Dermis microvascular lymphatic vessel endothelial cell (primary cell): ENCODE results near the gene KCMF1. TPM values are rescaled to one million over a fixed set of nuclear protein-coding genes. Genes with fewer than 3 reads are reported as not detected.

Source experiments
- DNase-seq, 2 donors: peaks; one replicate each; pipeline versions ENCODE4 v3.0.0 to v3.0.0-alpha.2; 2010; ENCODE audit warnings: low read depth in 2 of 2
- total RNA-seq: library from RNA; depleted of rRNA; stranded (reverse); fragments of >200 nt; gene quantifications from 2 replicates; pipeline ENCODE4 v1.2.1, GENCODE V29; 2014

Gene KCMF1
- total RNA-seq, 1 donor from 2014 or later, result 45.3 TPM

DNA sequence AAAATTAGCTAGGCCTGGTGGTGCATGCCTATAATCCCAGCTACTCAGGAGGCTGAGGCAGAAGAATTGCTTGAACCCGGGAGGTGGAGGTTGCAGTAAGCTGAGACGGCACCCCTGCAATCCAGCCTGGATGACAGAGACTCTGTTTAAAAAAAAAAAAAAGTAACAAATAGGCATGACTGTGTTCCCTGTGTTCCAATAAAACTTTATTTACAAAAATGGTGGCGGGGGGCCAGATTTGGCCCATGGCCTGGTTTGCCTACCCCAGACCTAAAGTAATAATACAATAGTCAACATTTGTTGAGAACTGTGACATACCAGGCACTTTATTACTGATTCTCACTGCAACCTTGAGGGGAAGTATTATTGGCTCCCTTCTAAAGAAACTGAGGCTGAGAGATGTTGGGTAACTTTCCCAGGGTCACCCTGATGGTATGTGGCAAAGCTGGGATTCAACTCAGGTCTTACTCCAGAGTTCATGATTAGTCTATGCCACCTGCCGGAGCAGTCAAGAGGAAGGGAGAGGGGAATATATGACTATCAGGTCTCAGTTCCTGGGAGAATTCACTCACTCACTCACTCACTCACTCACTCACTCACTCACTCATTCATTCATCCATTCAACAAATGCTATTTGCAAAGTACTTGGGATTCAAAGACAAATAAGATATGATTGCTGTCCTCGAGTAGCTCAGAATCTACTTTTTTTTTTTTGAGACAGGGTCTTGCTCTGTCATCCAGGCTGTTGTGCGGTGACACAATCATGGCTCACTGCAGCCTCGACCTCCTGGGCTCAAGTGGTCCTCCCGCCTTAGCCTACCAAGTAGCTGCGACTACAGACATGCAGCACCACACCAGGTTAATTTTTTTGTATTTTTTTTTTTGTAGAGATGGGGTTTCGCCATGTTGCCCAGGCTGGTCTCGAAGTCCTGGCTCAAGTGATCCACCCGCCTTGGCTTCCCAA, 14.3 kb upstream of the KCMF1 start:
- no peak for DNase-seq

DNA sequence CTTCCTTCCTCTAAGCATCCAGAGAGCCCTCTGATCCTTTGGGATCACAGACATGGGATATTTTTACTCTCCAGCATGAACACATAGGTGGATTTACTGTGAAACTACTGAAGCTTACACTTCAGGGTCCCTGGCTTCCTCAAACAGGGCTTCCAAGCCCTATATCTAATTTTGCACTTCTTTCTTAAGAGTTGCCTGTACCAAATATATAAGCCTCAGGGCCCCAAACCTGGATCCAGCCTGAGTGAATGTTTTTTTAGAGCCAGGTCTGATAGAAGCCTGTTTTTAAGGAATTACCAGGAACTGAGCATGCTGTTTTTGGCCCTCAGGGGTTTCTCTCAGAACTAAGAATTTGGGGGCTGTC, 13.2 kb upstream of the KCMF1 start:
- DNase-seq, result no peak

DNA sequence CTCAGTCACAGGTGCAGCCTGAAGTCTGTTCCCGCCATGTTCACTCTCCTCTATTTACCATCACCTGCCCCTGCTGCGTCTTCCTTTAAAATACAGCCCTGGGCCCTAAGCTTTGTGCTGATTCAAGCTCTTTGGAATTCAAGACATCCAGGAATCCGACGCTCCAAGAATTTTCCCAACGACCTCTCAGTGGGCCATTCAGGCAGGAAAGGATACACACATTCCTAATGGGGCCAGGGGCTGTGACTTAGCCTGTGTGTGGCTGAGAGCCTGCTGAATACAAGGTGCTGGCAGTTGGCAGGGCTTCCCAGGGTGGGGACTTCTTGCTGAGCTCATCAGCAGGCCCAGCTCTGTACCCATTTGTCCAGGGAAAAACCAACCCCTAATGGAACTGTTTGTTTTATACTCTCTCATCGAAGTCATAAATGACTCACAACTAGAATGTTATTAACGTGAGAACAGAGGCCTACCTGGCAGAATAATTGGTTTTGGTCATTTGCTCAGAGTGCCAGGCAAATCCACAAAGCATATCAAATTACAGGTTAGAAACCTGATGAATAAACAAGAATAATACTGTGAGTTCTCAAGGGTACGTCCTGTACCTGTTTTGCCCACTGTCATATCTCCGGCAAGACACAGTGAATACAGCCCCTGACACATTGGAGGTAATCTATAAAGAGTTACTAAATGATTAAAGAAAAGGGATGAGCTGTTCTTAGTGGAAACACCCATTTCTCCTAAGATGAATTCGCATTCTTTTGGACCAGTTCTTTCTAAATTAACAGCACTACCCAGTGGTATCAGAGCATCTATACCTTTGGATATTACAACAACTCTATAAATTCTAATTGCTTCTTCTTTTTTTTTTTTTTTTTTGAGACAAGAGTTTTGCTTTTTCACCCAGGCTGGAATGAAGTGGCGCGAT, 12.6 kb upstream of the KCMF1 start:
- DNase-seq, result peak; percentile 43 to 95

DNA sequence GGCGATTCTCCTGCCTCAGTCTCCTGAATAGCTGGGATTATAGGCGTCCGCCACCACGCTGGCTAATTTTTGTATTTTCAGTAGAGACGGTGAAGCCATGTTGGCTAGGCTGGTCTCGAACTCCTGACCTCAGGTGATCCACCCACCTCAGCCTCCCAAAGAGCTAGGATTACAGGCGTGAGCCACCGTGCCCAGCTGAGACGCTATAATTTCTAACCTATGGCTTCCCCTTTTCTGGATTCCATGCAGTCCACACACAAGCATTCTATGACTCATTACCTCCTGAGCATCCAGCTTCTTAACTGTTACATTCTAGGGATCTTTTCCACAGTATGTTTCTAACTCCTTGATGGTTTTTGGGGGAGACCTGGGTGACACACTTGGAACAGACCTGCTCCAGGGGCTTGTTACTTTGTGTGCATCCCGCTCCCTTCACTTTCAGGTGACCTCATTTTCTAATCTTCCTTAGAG, 11.8 kb upstream of the KCMF1 start:
- DNase-seq, result peak in 1 of 2 donors; percentile 73

DNA sequence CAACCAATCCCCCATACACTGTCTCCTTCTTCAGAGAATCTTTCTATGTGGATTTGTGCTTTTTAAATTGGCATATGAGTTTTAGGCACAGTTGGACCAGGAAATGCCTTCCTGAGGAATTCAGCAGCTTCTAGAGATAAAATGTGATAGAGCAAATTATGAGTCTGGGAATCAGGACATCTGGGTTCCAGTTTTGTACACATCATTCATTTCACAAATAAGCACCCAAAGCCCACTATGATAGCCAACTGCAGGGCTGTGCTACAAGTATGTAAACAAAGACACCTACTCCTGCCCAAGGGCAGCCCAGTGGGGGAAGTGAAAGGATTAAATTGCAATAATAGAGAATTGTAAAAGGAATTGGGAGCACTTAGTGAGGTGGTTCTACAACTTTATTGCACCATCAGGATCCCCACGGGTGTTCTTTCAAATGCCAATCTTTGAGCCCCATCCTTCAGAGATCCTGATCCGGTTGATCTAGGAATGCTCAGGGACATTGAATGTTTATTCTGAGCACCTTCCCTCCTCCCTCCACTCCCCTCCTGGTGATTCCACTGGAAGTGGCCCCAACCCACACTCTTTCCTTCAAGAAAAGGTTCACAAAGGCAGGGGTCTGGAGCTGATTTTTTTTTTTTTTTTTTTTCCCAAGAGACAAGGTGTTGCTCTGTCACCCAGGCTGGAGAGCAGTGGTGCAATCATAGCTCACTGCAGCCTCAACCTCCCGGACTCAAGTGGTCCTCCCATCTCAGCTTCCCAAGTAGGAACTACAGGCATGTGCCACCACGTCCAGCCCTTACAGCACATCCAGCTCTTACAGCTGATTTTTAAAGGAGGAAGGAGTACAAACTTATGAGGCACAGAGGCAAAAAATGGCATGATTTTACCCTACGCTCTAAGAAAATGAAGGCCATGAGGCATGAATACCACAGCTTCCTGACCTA, 11.1 kb upstream of the KCMF1 start:
- DNase-seq, result no peak

DNA sequence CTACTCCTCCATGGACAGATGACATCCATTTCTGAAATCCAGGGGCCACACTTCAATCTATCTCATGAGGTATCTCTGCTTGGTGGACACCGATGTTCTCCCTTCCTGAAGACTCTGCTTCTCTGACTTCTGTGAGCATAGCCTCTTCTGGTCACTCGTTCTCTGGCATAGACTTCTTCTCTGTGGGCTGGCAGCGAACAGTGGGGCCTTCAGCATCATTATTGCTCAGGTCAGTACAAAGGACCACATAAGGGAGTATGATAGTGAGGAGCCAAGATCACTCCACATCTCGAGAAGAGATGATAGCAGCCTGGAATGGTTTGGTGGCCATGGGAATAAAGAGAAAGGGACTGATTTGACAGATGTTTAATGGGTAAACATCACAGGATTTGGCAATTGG, 8.0 kb upstream of the KCMF1 start:
- DNase-seq, result no peak

DNA sequence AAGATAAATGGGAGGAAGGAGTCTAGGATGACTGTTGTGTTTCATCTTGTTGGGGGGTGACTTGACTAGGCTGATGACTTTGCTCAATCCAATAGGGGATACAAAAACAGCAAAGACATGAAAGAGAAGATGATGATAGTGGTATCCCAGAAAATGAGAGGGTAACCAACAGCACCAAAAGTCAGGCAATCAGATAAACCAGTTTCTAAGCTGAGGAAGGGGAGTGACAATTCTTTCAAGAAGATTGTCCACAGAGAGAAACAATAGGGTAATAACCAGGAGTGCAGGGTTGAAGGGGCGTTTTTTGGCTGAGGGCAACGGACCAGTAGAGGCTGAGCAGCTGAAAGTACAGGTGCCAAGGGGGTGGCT, 7.7 kb upstream of the KCMF1 start:
- DNase-seq, result no peak

DNA sequence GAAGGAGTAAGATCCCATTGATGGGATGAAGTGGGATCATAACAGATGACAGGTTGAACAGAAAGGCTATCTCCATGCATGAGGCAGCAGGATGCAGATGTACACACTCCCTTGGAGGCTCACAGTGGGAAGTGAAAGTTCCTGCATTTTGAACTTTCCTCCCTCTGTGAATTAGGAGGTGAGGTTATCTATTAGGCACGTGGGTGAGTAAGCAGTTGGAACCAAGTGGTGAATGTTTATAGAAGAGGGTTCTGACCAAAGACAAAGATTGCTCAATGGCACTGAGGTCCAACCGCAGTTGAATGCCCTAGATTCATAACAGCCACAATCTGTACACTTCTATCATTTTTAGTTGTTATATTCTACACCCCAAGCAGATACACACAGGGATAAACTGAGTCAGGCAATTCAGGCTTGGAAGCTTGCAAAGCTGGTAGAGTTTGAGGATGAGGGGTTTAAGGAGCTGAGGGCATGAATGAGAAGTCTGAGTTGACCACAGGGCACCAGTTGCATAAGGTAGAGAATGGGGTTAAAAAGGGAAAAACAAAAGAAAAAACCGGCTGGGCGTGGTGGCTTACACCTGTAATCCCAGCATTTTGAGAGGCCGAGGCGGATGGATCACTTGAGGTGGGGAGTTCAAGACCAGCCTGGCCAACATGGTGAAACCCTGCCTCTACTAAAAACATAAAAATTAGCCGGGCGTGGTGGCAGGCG, 7.1 kb upstream of the KCMF1 start:
- DNase-seq, result no peak

DNA sequence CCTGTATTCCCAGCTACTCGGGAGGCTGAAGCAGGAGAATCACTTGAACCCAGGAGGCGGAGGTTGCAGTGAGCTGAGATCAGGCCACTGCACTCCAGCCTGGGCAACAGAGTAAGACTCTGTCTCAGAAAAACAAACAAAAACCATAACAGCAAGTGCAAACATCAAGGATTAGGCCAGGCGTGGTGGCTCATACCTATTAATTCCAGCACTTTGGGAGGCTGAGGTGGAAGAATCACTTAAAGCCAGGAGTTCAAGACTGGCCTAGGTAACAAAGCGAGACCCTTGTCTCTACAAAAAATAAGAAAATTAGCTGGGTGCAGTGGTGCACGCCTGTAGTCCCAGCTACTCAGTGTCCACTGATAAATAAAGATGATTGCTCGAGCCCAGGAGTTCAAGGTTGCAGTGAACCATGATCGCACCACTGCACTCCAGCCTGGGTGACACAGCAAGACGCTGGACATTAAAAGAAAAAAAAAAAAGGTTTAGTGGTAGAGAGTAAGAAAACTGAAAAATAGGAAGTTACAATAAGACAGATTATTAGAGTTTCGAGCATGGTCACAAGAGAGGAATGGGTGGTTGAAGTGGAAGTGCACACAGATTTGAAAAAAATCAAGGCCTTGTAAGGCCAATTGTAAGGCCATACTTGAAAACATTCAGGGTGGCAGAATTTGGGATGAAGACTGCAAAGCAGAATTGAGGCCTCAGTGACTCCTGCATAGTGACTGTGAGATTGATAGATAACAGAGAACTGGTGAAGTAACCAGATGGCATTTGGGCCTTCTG, 6.4 kb upstream of the KCMF1 start:
- no peak for DNase-seq

DNA sequence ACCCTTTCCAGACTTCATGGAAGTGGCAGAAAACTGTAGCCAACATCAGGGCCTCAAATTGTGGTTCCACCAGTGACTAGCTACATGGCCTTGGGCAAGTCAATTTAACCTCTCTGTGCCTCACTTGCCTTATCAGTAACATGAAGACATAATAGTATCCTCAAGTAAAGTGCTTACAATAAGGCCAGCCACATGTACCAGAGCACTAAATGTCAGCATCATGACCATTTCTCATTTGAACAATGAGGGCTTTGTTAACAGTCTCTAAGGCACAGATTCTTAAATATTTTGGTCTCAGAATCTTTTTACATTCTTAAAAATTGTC, 5.8 kb upstream of the KCMF1 start:
- no peak for DNase-seq

DNA sequence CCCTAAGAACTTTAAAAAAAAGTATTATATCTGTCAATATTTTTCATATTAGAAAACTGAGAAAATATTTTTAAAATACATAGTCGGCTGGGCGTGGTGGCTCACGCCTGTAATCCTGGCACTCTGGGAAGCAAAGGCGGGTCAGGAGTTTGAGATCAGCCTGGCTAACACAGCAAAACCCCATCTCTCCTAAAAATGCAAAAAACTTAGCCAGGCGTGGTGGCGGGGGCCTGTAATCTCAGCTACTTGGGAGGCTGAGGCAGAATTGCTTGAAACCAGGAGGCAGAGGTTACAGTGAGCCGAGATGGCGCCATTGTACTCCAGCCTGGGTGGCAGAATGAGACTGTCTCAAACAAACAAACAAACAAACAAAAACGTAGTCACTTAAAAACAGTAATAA, 5.1 kb upstream of the KCMF1 start:
- DNase-seq, result no peak

DNA sequence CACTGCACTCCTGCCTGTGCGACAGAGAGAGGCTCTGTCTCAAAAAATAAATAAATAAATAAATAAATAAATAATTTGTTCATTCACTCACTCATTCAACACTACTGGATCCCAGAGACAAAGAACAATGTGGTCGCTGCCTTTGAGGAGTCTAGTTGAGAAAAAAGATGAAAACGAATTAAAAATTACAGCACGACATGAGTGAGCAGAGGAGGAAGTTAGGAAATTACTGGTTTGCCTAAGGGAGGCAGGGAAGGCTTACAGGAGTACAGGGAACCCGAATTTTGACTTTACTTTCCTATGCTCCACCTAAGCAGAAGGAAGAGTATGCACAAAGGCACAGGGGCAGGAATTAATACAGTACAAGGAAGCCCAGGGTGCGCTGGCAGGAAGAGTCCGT, 4.2 kb upstream of the KCMF1 start:
- no peak for DNase-seq

DNA sequence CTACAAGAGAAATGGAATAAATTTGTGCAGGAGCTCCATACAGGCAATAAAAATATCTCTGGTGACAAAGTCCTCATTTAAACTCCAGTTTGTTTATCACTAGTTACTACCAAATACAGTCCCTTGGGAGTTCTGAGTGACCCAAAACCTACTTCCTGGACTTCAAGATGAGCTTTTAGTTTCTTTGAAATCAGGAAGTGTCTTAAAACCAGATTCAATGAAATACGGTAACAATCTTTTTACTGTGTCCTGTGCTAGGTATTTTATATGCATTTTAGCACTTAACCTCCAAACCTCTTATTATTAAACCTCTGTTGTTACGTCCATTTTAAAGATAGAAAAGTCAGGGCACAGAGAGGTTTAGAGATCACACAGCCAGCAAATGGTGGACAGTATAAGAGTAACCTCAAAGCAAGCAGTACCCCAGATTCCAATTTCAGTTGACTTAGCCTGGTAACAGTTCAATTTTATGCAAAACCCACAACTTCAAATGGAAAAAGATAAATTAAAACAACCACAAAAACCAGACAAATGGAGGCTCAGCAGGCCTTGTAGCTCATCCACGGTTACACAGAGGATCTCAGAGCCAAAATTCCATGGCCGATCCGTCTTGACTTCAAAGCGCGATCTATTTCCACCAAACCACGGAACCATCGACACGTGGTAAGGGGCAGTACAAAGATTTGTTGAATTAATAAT, 1.3 kb upstream of the KCMF1 start:
- peak in 1 of 2 donors; percentile 40 for DNase-seq

DNA sequence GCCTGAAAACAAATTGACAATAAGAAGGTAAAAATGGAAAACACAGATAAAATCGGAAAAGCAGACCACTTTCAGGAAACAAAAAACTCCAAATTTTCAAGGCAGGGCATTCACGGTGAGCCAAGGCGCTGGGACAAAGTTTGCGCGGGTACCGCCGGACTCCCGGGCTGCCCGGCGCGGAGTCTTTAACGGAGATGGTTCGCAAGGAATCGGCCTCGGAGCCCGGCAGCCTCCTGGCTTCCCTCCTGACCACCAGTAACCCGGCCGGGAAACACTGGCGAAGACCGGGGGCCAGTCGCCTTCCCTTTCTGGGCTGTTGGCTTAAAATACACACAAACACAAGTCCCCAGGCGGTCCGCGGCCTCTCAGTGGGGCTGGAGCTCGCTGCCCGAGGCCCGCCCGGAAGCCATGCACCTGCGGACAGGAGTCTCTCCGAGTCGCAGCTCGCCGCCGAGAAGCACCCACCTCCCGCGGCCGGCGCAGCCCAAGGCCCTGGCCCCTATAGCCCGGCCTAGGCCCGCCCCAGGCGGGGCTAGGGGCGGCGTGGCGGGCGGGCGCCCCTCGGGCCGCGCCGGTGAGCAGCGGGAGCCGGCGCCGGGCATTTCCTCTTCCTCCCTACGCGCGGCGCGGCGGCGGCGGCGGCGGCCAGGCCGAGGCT, 622 bp upstream of the KCMF1 start:
- peak in 1 of 2 donors; percentile 69 for DNase-seq

DNA sequence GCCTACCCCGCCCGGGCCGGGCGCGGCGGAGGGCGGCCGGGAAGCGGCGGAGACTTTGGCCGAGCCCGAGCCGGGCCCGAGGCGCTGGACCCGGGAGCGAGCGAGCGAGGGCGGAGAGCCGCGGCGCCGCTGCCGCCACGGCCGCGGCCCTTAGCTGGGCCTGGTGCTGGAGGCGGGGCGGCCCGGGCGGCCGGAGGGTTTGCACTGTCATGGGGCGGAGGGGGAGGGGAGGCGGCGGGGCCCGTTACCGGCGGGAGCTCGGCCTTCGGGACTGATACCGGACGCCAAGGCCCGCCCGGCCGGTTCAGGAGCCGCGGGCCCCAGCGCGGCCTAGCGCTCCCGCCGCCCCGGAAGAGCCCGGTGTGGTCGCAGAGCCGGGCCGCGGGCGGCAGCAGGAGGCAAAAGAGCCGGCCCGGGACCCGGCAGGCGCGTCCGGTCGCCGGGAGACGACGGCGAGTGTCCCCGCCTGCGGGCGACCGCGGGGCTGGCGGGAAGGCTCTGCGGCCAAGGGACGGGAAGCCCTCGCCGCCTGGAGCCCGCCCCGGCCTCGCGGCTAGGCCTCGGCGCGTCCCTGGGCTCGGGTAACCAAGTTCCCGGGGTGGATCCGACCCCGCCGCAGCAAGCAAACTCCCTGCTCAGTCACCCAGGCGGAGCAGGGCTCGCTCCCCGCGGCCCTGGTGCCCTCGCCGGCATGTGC, 697 bp downstream of the KCMF1 start:
- DNase-seq, result peak in 1 of 2 donors; percentile 48

DNA sequence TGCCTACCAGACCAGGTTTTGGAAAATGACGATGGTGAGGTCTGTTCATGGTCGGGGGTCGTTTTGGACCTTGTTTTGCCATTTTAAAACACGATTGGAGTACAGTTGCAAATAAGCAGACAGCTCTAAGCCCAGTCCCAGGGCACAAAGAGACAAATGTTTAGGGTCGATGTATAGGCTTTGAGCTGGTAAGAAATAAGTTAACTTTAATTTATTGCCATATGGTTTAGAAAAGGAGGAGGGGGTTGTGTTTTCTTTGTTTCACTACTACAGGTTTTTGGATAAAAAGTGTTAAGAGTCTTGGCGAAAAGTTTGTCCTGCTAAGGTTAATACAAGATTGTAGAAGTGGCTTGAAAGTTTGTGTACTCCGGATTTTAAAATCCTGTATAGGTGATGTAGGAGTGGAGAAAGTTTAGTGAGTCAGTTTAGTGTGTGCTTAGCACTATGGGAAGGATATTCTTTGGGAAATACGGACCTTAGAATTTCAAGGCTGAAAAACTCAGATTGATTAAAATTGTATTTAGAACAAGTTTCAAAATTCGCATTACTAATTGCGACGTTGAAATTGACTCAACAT, 1.3 kb downstream of the KCMF1 start:
- DNase-seq, result no peak

DNA sequence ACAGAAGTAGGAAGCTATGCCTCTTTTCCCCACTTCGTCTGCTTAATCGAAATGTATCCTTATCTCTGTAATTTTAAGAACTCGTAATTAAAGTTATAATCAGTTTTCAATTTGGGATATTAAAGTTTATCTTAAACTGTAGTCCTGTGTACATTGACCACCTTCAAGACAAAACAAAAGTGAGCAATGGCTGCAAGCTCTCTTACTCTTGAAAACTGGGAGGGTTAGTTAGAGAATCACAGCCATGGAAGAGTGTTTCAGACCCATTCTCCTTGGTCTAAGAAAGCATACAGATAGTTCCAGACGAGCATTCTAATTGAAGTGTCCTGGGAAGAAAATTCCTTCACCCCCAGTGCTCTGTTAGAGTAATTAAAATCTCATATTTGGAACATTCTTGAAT, 2.0 kb downstream of the KCMF1 start:
- no peak for DNase-seq
